ENCODE measurements around the gene AMACR. TPM values are rescaled to one million over a fixed set of nuclear protein-coding genes. Genes with fewer than 3 reads are reported as not detected.
"Not testable (repeated sequence)": the region's sequence is repeated elsewhere in the genome, so short reads cannot be mapped to it uniquely, and the experiment has no call there.

AMACR gene
- total RNA-seq, 1 donor, result 19.1 TPM

GRCh38 chr5:33968211-33969005, 39.4 kb downstream of the AMACR start:
- DNase-seq (ENCODE audit: low read depth), result peak; percentile 37
- H3K4me3 ChIP-seq (ENCODE audit: low read depth, low read length), result no peak overlapping the region
- no peak for TF ChIP-seq CTCF (IDR thresholded peaks at IDR 0.05; ENCODE audit: insufficient read depth, low read length)

GRCh38 chr5:33966805-33967204, 41.0 kb downstream of the AMACR start:
- H3K4me3 ChIP-seq (ENCODE audit: low read depth, low read length), result no peak overlapping the region
- DNase-seq (ENCODE audit: low read depth), result no peak
- TF ChIP-seq CTCF (IDR thresholded peaks at IDR 0.05; ENCODE audit: insufficient read depth, low read length), result no peak

- TF ChIP-seq CTCF (IDR thresholded peaks at IDR 0.05; ENCODE audit: insufficient read depth, low read length), result no peak
- no peak overlapping the region for H3K4me3 ChIP-seq (ENCODE audit: low read depth, low read length)
- DNase-seq (ENCODE audit: low read depth), result peak; percentile 35
Observed at GRCh38 chr5:33964132-33964700, 43.6 kb downstream of the AMACR start.

GRCh38 chr5:33958176-33958575, 49.7 kb downstream of the AMACR start:
- TF ChIP-seq CTCF (IDR thresholded peaks at IDR 0.05; ENCODE audit: insufficient read depth, low read length), result no peak
- no peak for DNase-seq (ENCODE audit: low read depth)
- H3K4me3 ChIP-seq (ENCODE audit: low read depth, low read length), result no peak overlapping the region

GRCh38 chr5:33957577-33958150, 50.2 kb downstream of the AMACR start:
- TF ChIP-seq CTCF (IDR thresholded peaks at IDR 0.05; ENCODE audit: insufficient read depth, low read length), result no peak
- DNase-seq (ENCODE audit: low read depth), result no peak
- H3K4me3 ChIP-seq (ENCODE audit: low read depth, low read length), result no peak overlapping the region

GRCh38 chr5:33952175-33952574, 55.7 kb downstream of the AMACR start:
- not testable (repeated sequence) for H3K4me3 ChIP-seq (ENCODE audit: low read depth, low read length); DNase-seq (ENCODE audit: low read depth)

- no peak overlapping the region for H3K4me3 ChIP-seq (ENCODE audit: low read depth, low read length)
- no peak for TF ChIP-seq CTCF (IDR thresholded peaks at IDR 0.05; ENCODE audit: insufficient read depth, low read length)
- DNase-seq (ENCODE audit: low read depth), result no peak
Observed at GRCh38 chr5:33944543-33945132, 63.2 kb downstream of the AMACR start.

Data from fibroblast of the aortic adventitia (primary cell).